DMS79 (cell line): ENCODE data around the gene FBLN1.

Experiments
- DNase-seq: peaks from one replicate; lab custom pipeline; 2025; lab: John Stamatoyannopoulos, UW

The FBLN1 gene

DNA sequence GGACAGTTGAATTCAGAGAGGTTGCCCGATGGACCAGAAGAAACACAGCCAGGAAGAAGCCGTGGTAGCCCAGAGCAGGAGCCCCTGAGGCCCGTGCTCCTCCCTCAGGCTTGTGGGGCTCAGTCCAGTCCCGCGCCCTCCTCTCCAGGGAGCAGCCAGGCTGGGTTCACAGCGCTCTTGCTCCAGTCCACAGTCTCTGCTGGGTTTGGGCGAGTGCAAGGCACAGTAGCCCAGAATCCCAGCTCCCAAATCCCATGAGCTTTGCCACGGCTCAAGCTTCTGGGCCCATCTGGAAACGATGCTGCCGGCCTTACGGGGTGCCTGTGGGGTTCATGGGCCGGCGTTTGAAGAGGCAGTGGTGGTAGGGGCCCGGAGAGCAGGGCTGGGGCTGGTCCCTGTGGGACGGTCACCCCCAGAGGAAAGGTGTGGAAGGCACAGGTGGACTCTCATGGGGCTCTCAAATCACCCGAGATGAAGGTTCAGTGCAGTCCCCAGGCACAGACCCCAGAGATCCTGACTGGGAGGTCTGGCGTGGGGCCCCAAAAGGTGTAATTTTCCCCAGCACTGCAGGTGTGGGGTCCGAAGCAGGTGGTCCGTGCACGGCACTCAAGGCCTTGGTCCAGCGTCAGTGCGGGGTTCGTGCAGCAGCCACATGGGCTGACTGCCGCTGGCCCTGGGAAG is 138.4 kb downstream of the FBLN1 start:
- no peak for DNase-seq

DNA sequence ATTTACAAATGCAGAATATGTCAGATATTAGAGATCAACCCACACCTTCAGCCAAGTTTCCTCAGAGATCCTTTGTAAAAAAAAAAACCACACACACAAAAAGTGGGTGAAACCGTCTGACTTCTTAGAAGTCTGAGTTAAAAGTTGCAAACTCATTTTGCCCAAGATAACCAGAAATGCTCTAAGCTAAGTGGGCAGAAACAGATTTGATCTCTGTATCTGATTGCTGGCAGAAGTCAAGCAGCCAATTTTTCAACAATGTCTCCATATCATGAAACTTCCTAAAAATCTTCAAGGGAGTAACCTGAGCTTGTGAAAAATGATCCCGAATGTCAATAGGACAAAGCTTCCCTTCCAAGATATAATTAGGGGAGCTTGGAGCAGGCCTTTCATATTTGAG is 140.3 kb downstream of the FBLN1 start:
- DNase-seq = no peak

DNA sequence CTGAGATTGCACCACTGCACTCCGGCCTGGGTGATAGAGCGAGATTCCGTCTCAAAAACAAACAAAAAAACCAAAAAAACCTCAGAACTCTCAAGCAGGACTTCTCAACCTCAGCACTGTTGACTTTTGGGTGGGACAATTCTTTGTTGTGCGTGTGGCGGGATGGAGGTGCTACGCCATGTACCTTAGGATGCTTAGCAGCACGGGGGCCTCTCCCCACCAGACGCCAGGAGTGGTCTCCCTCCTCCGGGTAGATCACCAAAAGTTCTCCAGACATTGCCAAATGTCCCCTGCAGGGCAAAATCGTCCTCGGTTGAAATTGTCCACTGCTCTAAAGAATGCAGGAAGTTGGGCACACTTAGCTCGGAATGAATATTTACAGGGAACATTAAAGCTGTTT is 142.0 kb downstream of the FBLN1 start:
- DNase-seq = no peak

DNA sequence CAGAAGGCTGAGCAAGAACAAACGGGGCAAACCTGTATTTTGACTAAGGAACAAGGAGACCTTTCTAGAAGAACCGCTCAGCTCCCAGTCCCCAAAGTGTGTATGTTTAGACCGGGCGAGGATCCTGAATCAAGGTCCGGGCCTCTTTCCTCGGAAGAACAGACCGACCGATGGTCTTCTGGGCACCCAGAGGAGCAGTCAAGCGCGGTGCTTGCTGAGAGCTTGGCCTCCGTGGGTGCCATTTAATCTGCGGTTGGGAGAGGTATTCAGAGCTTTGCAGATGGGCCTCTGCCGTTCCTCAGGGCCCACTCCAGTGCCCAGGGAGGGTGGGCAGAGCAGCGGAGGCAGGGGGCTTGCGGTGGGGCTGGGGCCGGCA is 142.5 kb downstream of the FBLN1 start:
- DNase-seq = no peak

DNA sequence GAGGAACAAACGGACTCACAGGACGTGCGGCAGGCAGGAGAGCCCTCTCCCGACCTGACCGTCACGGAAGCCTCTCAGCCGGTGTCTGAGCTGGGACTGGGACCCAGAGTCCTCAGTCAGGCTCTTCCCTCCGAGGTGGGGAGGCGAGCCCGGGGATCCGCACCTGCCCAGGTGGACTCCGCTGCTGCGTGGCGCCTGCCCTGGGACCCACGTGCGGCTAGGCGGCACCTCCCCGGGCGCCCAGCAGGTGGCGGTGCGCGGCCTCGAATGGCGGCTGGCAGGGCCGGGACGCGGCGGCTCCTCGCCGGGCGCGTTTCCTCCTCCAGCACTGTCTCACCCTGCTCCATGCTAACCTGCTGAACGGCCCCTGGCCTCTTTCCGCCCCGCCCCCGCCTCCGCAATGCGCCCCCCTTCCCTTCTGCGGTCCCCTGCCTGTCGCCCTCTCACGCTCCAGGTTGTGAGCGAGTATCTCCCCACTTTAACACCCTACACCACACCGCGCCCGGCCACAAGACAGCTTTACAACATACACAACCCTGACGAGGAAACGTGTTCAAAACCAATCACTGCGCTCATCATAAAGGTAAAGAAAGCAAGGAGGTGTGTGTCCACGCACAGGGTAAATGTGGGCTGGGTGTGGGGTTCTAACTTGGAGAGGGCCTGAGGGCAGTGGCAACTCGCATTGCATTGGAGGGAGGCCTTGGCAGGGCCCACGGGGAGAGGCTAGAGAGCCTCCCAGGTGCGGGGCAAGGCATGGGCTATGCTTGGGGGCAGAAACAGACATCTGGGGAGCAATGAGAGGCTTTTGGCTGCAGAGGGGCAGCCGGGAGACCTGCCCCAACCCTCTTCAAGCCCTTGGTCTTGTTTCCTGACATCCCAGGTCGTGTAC is 143.1 kb downstream of the FBLN1 start:
- DNase-seq = no peak

DNA sequence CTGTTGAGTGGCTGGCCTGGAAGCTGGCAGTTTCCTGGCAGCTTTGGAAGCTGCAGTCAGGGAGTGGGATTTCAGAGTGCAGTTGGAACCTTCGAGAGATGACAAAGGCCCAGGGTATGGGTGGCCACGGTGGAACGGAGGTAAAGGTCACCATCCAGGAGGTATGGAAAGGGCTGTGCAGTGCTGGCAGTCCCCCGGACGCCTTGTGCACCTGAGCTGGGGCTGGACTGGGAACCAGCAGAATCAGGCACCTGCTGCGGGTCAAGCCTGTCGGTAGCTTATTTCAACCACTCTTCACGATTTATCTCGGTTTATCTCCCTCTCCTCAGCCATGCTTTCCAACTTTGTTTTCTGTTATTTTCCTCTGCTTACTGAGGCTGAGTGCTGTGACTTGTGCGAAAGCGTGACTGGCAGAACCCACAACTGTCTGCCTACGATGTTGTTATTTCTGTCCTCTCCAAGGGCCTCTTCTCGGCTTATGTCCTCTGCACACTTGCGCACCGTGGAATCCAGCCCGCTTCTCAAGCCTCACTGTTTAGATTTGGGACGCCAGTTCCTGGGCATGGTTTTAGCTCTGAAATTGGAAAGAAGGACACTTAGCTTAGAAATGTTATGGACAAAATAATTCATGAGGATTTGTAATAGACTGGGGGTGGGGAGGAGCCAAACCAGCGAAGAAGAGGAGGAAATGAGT is 145.0 kb downstream of the FBLN1 start:
- no peak for DNase-seq

DNA sequence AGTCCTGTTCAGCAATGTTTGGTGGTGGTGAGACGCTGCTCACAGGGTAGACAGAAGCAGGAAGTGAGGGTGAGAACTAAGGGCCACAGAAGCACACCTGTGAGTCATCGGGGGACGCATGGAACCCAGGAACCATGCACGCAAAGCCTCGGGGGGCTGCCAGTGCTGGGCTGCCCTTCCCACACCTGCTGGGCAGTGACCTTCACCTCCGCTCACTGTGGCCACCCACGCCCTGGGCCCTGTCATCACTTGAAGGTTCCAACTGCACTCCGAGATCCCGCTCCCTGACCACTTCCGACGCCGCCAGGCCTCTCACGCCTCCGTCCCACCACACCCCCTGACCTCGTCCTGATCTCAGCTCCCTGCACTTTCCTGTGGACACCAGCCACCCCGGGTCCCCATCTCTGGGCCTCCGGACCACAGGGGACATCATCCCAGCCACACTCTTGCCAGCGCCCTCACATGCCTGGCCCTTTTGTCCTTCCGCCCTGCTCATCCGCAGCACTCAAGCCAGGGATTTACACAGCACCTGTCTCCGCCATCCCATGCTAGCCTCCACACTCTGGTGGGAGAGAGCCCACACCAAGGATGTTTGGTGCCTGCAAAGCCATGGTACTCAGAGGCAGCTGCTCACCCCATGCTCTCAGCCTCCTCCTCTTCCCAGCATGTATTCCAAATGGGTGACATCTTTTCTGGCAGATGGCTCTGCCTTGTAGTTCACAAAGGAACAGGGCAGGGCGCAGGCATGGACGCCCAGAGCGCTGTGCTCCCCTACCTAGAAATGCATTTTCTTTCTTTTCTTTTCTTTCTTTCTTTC is 145.8 kb downstream of the FBLN1 start:
- DNase-seq = no peak

DNA sequence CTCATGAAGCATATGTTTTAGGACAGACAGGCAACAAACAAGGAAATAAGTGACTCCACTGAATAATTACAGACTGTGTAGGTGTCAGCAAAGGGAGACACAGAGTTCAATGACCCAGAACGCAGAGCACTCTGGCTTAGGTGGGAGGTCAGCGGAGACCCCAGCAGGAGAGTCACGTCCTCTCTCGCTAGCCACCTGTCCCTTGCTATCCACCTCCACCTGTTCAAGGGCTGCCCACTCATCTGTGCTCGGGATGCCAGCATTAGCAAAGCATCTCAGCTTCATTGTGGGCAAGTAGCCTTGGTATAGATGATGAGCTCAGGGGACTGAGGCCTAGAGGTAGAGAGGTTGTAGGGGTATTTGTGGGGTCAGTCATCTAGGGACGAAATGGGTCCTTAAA is 147.1 kb downstream of the FBLN1 start:
- DNase-seq = no peak

DNA sequence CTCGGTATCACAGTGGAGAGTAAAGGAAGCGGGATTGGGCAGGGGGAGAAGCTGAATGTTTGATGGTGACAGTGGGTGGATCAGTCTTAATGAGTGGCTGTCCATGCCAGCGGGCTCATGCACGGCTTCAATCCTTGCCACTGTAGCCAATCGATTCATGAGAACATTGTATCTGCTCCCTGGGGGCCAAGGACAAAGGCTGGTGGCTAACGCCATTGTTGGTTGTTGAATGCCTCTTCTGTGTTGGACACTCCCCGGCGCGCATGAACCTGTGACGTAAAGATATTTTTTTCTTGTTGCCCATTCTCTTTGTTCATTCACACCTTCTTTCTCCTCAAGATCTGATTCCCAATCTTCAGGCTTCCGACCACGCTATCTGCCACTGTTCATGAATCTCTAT is 148.0 kb downstream of the FBLN1 start:
- no peak for DNase-seq
